Endothelial cell of umbilical vein (primary cell): ENCODE data around the gene PRDM12.

Experiments
- CTCF ChIP-seq, 2 donors: IDR thresholded peaks; 1 replicate in 1 of 2; 2 replicates in 1 of 2; pipeline ENCODE4 v1.5.1; 2011; ENCODE audit warnings: low read length in 2 of 2, mild to moderate bottlenecking in 2 of 2, moderate library complexity in 2 of 2, control low read depth in 1 of 2, inconsistent platforms in 1 of 2, low read depth in 1 of 2; ENCODE audit not compliant: insufficient read depth in 1 of 2; ENCODE audit errors: extremely low read depth in 1 of 2
- EZH2 ChIP-seq: IDR thresholded peaks from 2 replicates; pipeline ENCODE4 v1.6.1; 2012; ENCODE audit warnings: borderline replicate concordance, low read depth, mild to moderate bottlenecking, moderate library complexity, low read length, inconsistent platforms; ENCODE audit not compliant: severe bottlenecking
- FOS ChIP-seq: IDR thresholded peaks from 2 replicates; pipeline ENCODE4 v1.6.1; 2011; ENCODE audit warnings: mild to moderate bottlenecking, low read length, moderate library complexity, borderline replicate concordance; ENCODE audit not compliant: insufficient read depth
- GATA2 ChIP-seq: IDR thresholded peaks from 2 replicates; pipeline ENCODE4 v1.7.0; 2011; ENCODE audit warnings: low read depth, mild to moderate bottlenecking, moderate library complexity, mixed read lengths, low read length; ENCODE audit not compliant: insufficient read length, insufficient read depth
- JUN ChIP-seq: IDR thresholded peaks from 2 replicates; pipeline ENCODE4 v1.6.1; 2011; ENCODE audit warnings: borderline replicate concordance, low read depth; ENCODE audit not compliant: insufficient read length, insufficient read depth
- MAX ChIP-seq: IDR thresholded peaks from 2 replicates; pipeline ENCODE4 v1.6.1; 2011; ENCODE audit not compliant: insufficient read depth, insufficient read length
- MYC ChIP-seq: IDR thresholded peaks from one replicate; pipeline ENCODE4 v1.6.1; 2011; ENCODE audit warnings: mild to moderate bottlenecking, low read depth, low read length
- POLR2A ChIP-seq: IDR thresholded peaks from 2 replicates; pipeline ENCODE4 v1.6.1; 2012; ENCODE audit warnings: low read depth, mild to moderate bottlenecking, control low read depth, low read length
- POLR2AphosphoS5 ChIP-seq: IDR thresholded peaks from 2 replicates; pipeline ENCODE4 v1.6.1; 2012; ENCODE audit warnings: low read depth, mild to moderate bottlenecking, control low read depth, low read length, moderate library complexity; ENCODE audit not compliant: insufficient read depth

- no peak for TF ChIP-seq CTCF (IDR thresholded peaks at IDR 0.05; ENCODE audit: extremely low read depth in 1 of 2, insufficient read depth in 1 of 2, low read depth in 1 of 2, low read length in 2 of 2)
- no peak for TF ChIP-seq EZH2
- TF ChIP-seq GATA2: no peak
- no peak for TF ChIP-seq MAX
- TF ChIP-seq POLR2A: no peak
- TF ChIP-seq POLR2AphosphoS5: no peak
- TF ChIP-seq MYC: no peak
- no peak for TF ChIP-seq FOS
- TF ChIP-seq JUN: no peak
These were observed 25.1 kb upstream of the PRDM12 start for GRCh38 chr9:130639124-130639765.
